NCI-H1417 (cell line): ENCODE measurements around the gene SLX4IP.

Experiments used
- DNase-seq, 3 experiments: peaks; one replicate each; lab custom pipeline; 2025; lab: John Stamatoyannopoulos, UW

SLX4IP gene

GRCh38 chr20:10648651-10649050, 213.5 kb downstream of the SLX4IP start:
- no peak for DNase-seq

- DNase-seq: no peak
These were observed 214.1 kb downstream of the SLX4IP start for GRCh38 chr20:10649080-10649796.

- no peak for DNase-seq
These were observed 214.7 kb downstream of the SLX4IP start for GRCh38 chr20:10649797-10650160.

- no peak for DNase-seq
These were observed 216.3 kb downstream of the SLX4IP start for GRCh38 chr20:10651227-10651990.

GRCh38 chr20:10652185-10652584, 217.1 kb downstream of the SLX4IP start:
- DNase-seq: no peak

GRCh38 chr20:10652660-10653261, 217.7 kb downstream of the SLX4IP start:
- DNase-seq: no peak

- DNase-seq: no peak
These were observed 218.6 kb downstream of the SLX4IP start for GRCh38 chr20:10653599-10654249.

GRCh38 chr20:10654250-10654610, 219.1 kb downstream of the SLX4IP start:
- DNase-seq: no peak

GRCh38 chr20:10654630-10655029, 219.5 kb downstream of the SLX4IP start:
- DNase-seq: peak; percentile 13 to 49 (median 24)

- no peak for DNase-seq
These were observed 220.9 kb downstream of the SLX4IP start for GRCh38 chr20:10655720-10656669.

GRCh38 chr20:10657453-10657852, 222.3 kb downstream of the SLX4IP start:
- DNase-seq: no peak

- no peak for DNase-seq
These were observed 223.1 kb downstream of the SLX4IP start for GRCh38 chr20:10658051-10658823.

- DNase-seq: no peak
These were observed 223.9 kb downstream of the SLX4IP start for GRCh38 chr20:10658876-10659632.

- peak in 1 of 3 experiments; percentile 66 for DNase-seq
These were observed 224.8 kb downstream of the SLX4IP start for GRCh38 chr20:10659651-10660601.

GRCh38 chr20:10660661-10661060, 225.6 kb downstream of the SLX4IP start:
- no peak for DNase-seq

- no peak for DNase-seq
These were observed 226.2 kb downstream of the SLX4IP start for GRCh38 chr20:10661261-10661660.

- no peak for DNase-seq
These were observed 227.0 kb downstream of the SLX4IP start for GRCh38 chr20:10662151-10662550.

GRCh38 chr20:10662661-10663458, 227.8 kb downstream of the SLX4IP start:
- no peak for DNase-seq
